Liver (tissue), 9 donors: Measurements from ENCODE around the gene TANGO2. TPM values are rescaled to one million over a fixed set of nuclear protein-coding genes. Genes with fewer than 3 reads are reported as not detected.

ENCODE experiments used
- DNase-seq: peaks from one replicate; pipeline ENCODE4 v3.0.0-alpha.2; 2017; ENCODE audit warnings: low spot score
- H3K27ac ChIP-seq, 2 donors: one replicate each; pipeline ENCODE4 v1.7.0; 2013; ENCODE audit warnings: inconsistent platforms in 2 of 2, low read length in 2 of 2, control low read depth in 1 of 2, low read depth in 1 of 2, mild to moderate bottlenecking in 1 of 2
- H3K27me3 ChIP-seq, 4 donors: one replicate each; pipeline versions ENCODE4 v1.6.1 to v1.7.0; 2013; ENCODE audit warnings: low read length in 3 of 4, inconsistent platforms in 1 of 4, mild to moderate bottlenecking in 1 of 4, moderate library complexity in 1 of 4; ENCODE audit not compliant: control insufficient read depth in 4 of 4, insufficient read depth in 4 of 4
- H3K36me3 ChIP-seq, 4 donors: one replicate each; pipeline versions ENCODE4 v1.6.1 to v1.7.0; 2013; ENCODE audit warnings: low read length in 3 of 4, mild to moderate bottlenecking in 3 of 4, low read depth in 1 of 4, moderate library complexity in 1 of 4; ENCODE audit not compliant: control insufficient read depth in 4 of 4, insufficient read depth in 3 of 4
- H3K4me1 ChIP-seq, 4 donors: one replicate each; pipeline versions ENCODE4 v1.6.1 to v1.7.0; 2013; ENCODE audit warnings: low read length in 3 of 4, mild to moderate bottlenecking in 3 of 4, moderate library complexity in 1 of 4; ENCODE audit not compliant: control insufficient read depth in 4 of 4, insufficient read depth in 4 of 4
- H3K4me3 ChIP-seq, 3 donors: one replicate each; pipeline versions ENCODE4 v1.6.1 to v1.7.0; 2013; ENCODE audit warnings: low read length in 3 of 3, control low read depth in 1 of 3, low read depth in 1 of 3, mild to moderate bottlenecking in 1 of 3
- H3K9ac ChIP-seq, 2 donors: one replicate each; pipeline ENCODE4 v1.7.0; 2013; ENCODE audit warnings: low read length in 2 of 2, mild to moderate bottlenecking in 2 of 2, moderate library complexity in 2 of 2, control low read depth in 1 of 2, low read depth in 1 of 2
- H3K9me3 ChIP-seq, 4 donors: one replicate each; pipeline versions ENCODE4 v1.6.1 to v1.7.0; 2013; ENCODE audit warnings: low read length in 3 of 4; ENCODE audit not compliant: control insufficient read depth in 4 of 4
- CTCF ChIP-seq: fragments of 150-350 bp; IDR thresholded peaks from 2 replicates; pipeline ENCODE4 v1.5.1; 2017; ENCODE audit warnings: improper control_type of control experiment, low read depth, low read length; ENCODE audit not compliant: missing input control
- RAD21 ChIP-seq, 2 donors: IDR thresholded peaks; 2 replicates each; pipeline ENCODE4 v1.6.1; 2016; ENCODE audit warnings: antibody characterized with exemption in 2 of 2, mild to moderate bottlenecking in 2 of 2
- RXRA ChIP-seq, 2 donors: IDR thresholded peaks; 2 replicates each; pipeline ENCODE4 v1.6.1; 2017 to 2018; ENCODE audit warnings: antibody characterized with exemption in 2 of 2, mild to moderate bottlenecking in 1 of 2
- SP1 ChIP-seq: IDR thresholded peaks from 2 replicates; pipeline ENCODE4 v1.6.1; 2018; ENCODE audit warnings: antibody characterized with exemption, mild to moderate bottlenecking
- TAF1 ChIP-seq: conservative IDR thresholded peaks from 2 replicates; pipeline ENCODE4 v1.6.1; 2016; ENCODE audit warnings: antibody characterized with exemption, mild to moderate bottlenecking
- YY1 ChIP-seq: IDR thresholded peaks from 2 replicates; pipeline ENCODE4 v1.6.1; 2016; ENCODE audit warnings: antibody characterized with exemption, mild to moderate bottlenecking
- WGBS: extraction: QIAGEN DNeasy Blood & Tissue Kit; methylation state at CpG from one replicate; pipeline ENCODE4 v1.1.7; 2013; 5-methylcytosine and 5-hydroxymethylcytosine counted together
- polyA plus RNA-seq, 2 donors: library from polyadenylated mRNA; stranded (reverse) in 1 of 2; unstranded in 1 of 2; fragments of 200-250 nt in 1 of 2; fragments of >200 nt in 1 of 2; fragmentation: Nextera tagmentation in 1 of 2; extraction: Ambion mirVana in 1 of 2; gene quantifications; one replicate each; pipeline versions ENCODE4 v1.2.1 to v1.2.3, GENCODE V29; 2013 to 2015
- total RNA-seq, 2 donors: library from RNA; depleted of rRNA; stranded (reverse); fragments of >200 nt; gene quantifications; one replicate each; pipeline ENCODE4 v1.2.3, GENCODE V29; 2014
- TF ChIP-seq, protein P1 (sequence below): IDR thresholded peaks from 2 replicates; pipeline ENCODE4 v1.6.1; 2016; ENCODE audit warnings: antibody characterized with exemption
- TF ChIP-seq, protein P2 (sequence below): IDR thresholded peaks from 2 replicates; pipeline ENCODE4 v1.6.1; 2016; ENCODE audit warnings: antibody characterized with exemption
- donor health status: healthy.
- donor health status: healthy.
- donor health status: healthy.
- donor health status: healthy.
- donor health status: healthy.

Gene TANGO2
- total and polyA plus RNA-seq, 4 donors: 10.8 to 153 (median 16.1) TPM

- Histone ChIP-seq H3K27me3 (no peaks in the 10 kb centered on the region), H3K27ac (peak overlapping the region; percentile 47 to 61), H3K9ac (no peak overlapping the region), H3K4me3 (no peak overlapping the region), H3K4me1 (peaks cover 3 to 25% (median 17%) of the 10 kb centered on the region in 4 donors), H3K9me3 (no peaks in the 10 kb centered on the region), H3K36me3 (no peaks in the 10 kb centered on the region)
- DNase-seq: no peak
- TF ChIP-seq, protein P1, sequence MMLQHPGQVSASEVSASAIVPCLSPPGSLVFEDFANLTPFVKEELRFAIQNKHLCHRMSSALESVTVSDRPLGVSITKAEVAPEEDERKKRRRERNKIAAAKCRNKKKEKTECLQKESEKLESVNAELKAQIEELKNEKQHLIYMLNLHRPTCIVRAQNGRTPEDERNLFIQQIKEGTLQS: no peak
- TF ChIP-seq, protein P2, sequence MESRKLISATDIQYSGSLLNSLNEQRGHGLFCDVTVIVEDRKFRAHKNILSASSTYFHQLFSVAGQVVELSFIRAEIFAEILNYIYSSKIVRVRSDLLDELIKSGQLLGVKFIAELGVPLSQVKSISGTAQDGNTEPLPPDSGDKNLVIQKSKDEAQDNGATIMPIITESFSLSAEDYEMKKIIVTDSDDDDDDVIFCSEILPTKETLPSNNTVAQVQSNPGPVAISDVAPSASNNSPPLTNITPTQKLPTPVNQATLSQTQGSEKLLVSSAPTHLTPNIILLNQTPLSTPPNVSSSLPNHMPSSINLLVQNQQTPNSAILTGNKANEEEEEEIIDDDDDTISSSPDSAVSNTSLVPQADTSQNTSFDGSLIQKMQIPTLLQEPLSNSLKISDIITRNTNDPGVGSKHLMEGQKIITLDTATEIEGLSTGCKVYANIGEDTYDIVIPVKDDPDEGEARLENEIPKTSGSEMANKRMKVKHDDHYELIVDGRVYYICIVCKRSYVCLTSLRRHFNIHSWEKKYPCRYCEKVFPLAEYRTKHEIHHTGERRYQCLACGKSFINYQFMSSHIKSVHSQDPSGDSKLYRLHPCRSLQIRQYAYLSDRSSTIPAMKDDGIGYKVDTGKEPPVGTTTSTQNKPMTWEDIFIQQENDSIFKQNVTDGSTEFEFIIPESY: no peak
- TF ChIP-seq RAD21 (IDR thresholded peaks at IDR 0.05) (peak in 1 of 2 donors; percentile 14), RXRA (IDR thresholded peaks at IDR 0.05) (peak in 1 of 2 donors; percentile 49)
- 82% methylated on average over 20 of the region's 20 CpGs for WGBS
These were observed 9.6 kb upstream of the TANGO2 start for GRCh38 chr22:20011123-20011992.

GRCh38 chr22:20011993-20012740 lies 8.7 kb upstream of the TANGO2 start:
- DNase-seq: no peak
- 98% methylated on average over 7 of the region's 7 CpGs for WGBS

More at GRCh38 chr22:20011993-20012740, 8.7 kb upstream of the TANGO2 start:
- peaks cover 3 to 29% (median 20%) of the 10 kb centered on the region in 4 donors for H3K4me1 ChIP-seq
- no peaks in the 10 kb centered on the region for H3K9me3 ChIP-seq
- H3K27ac ChIP-seq: no peak overlapping the region
- no peak overlapping the region for H3K4me3 ChIP-seq
- no peak overlapping the region for H3K9ac ChIP-seq
- no peaks in the 10 kb centered on the region for H3K36me3 ChIP-seq
- no peaks in the 10 kb centered on the region for H3K27me3 ChIP-seq
- no peak for TF ChIP-seq CTCF
- no peak for TF ChIP-seq TAF1
- no peak for TF ChIP-seq YY1
- TF ChIP-seq SP1: no peak
